ENCODE data around the gene SORCS2.

DNA sequence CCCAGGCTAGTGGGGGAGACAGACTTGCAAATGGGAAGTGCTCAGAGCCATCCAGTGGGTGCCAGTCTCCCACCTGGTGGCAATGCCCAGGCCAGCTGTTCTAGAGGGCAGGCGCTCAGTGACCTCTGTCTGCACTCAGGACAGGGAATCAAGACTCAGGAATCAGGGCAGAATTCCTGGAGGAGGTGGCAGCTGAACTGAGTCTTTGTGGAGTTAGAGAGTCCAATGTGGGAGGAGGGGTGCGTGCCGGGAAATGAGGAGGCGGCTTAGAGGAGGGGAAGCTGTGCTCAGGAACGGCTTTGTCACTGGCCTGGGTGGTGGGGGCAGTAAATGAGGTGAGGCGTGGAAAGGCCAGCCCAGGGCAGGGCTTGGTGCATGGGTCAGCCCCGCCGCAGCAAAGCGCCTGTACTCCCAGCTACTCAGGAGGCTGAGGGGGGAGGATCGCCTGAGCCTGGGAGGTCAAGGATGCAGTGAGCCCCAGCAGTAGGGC is 31.3 kb upstream of the SORCS2 start:
- TF ChIP-seq, protein P1, sequence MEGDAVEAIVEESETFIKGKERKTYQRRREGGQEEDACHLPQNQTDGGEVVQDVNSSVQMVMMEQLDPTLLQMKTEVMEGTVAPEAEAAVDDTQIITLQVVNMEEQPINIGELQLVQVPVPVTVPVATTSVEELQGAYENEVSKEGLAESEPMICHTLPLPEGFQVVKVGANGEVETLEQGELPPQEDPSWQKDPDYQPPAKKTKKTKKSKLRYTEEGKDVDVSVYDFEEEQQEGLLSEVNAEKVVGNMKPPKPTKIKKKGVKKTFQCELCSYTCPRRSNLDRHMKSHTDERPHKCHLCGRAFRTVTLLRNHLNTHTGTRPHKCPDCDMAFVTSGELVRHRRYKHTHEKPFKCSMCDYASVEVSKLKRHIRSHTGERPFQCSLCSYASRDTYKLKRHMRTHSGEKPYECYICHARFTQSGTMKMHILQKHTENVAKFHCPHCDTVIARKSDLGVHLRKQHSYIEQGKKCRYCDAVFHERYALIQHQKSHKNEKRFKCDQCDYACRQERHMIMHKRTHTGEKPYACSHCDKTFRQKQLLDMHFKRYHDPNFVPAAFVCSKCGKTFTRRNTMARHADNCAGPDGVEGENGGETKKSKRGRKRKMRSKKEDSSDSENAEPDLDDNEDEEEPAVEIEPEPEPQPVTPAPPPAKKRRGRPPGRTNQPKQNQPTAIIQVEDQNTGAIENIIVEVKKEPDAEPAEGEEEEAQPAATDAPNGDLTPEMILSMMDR (IDR thresholded peaks at IDR 0.05 in 4 of 5, conservative IDR thresholded peaks at IDR 0.05 in 1 of 5), result no peak
- no peak for TF ChIP-seq POLR2A (IDR thresholded peaks at IDR 0.05)

Data from gastrocnemius medialis (tissue), 4 donors.